Stimulated activated CD4-positive, alpha-beta T cell treated with anti-CD3 and anti-CD28 coated beads, Interleukin-2, amount 100 ng/mL, for 24 hours (primary cell): ENCODE results near the gene FAM20B.
A peak's percentile ranks its signal among the peaks of the same experiment; 100 is the strongest.
"Not testable (repeated sequence)": the region's sequence is repeated elsewhere in the genome, so short reads cannot be mapped to it uniquely, and the experiment has no call there.

Experiments used
- DNase-seq, 2 donors: peaks; one replicate each; pipeline ENCODE4 v3.0.0-alpha.2; 2020

FAM20B gene, protein sequence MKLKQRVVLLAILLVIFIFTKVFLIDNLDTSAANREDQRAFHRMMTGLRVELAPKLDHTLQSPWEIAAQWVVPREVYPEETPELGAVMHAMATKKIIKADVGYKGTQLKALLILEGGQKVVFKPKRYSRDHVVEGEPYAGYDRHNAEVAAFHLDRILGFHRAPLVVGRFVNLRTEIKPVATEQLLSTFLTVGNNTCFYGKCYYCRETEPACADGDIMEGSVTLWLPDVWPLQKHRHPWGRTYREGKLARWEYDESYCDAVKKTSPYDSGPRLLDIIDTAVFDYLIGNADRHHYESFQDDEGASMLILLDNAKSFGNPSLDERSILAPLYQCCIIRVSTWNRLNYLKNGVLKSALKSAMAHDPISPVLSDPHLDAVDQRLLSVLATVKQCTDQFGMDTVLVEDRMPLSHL

DNA sequence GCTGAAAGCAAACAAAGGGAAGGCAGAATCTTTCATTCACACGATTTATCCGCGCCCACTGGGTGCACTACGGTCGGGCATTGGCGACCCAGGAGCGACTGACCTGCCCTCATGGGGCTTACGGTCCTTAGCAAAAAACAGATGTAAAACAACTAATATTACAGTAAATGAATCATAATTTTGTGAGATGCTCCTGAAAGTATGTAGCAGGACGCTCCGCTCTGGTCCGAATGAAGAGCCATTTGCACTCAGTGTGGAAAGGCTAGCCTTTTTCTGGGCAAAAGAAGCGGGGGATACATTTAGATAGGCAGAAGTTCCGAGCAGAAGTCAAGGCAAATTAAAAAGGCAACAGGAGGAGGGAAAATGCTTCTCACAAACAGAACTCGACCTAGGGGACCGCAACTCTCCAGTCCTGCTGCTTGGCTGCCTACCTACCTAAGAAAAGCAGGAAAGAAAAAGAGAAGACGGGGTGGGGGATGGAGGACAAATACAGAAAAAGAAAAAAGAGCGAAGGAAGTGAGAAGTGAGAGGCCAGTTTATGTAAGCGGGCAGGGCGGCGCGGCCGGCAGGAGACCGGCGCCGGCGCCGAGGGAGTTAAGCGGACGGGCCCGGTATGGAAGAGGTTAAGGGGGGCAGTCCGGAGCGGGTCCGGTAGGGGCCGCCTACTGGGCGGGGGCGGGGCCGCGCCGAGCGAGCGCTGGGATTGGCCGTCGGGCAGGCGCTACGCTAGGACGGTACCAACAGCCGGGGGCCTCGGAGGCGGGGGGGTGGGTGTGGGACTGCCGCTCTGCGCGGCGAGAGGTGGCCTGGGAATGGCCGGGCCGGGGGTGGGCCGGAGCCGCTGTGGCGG is at the start of gene FAM20B:
Gene FAM20B (plus strand): TSS at position 770 of the 850 bp plus-strand sequence. CDS start 17,954 bp downstream, outside the sequence.
- peak; percentile 92 for DNase-seq

DNA sequence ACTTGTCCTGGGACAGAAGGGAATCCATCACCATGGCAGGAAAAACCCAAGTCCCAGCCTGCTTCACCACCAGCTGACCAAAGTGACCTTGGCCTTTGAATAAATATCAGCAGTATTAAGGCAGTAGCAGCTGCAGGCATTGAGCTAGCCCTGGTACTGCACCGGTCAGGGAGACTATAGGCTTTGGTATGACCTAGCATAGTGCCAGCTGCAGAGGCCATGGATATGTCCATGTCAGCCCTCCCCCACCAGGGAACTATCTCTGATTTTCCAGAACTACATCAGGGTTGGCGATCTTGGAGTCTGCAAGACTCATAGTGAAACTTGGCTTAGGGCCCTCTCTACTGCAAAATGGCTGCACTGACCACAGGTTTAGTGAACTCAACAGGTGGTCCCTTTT is 49.2 kb upstream of the FAM20B start:
- no peak for DNase-seq

DNA sequence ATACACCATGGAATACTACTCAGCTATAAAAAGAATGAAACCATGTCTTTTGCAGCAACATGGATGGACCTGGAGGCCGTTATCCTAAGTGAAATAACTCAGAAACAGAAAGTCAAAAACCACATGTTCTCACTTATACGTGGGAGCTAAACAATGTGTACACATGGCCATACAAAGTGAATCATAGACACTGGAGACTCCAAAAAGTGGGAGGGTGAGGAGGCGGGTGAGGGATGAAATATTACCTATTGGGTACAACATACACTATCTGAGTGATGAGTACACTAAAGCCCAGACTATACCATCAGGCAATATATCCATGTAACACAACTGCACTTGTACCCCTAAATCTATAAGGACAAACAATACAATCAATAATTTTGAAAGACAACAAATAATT is 39.5 kb upstream of the FAM20B start:
- DNase-seq: no peak

DNA sequence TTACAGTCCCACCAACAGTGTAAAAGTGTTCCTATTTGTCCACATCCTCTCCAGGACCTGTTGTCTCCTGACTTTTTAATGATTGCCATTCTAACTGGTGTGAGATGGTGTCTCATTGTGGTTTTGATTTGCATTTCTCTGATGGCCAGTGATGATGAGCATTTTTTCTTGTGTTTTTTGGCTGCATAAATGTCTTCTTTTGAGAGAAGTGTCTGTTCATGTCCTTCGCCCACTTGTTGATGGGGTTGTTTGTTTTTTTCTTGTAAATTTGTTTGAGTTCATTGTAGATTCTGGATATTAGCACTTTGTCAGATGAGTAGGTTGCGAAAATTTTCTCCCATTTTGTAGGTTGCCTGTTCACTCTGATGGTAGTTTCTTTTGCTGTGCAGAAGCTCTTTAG is 37.5 kb upstream of the FAM20B start:
- not testable (repeated sequence) for DNase-seq

- no peak for DNase-seq
Measured at GRCh38 chr1:178993559-178993958, 32.1 kb upstream of the FAM20B start.

DNA sequence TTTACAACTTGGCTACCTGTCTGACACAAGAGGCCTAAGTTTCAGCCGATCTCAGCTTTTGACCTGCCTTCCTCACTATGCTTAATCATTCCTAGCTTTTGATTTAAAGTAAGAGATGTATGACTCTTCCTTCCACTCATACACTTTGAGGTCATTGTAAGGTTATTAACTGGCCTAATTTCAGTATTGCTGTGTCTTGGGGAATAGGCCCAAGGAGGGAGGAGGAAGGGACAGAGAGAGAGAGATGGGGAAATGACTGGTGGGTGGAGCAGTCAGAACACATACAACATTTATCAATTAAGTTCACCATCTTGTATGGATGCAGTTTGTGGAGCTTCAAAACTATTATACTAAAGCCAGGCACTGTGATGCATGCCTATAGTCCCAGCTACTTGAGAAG is 28.3 kb upstream of the FAM20B start:
- no peak for DNase-seq

DNA sequence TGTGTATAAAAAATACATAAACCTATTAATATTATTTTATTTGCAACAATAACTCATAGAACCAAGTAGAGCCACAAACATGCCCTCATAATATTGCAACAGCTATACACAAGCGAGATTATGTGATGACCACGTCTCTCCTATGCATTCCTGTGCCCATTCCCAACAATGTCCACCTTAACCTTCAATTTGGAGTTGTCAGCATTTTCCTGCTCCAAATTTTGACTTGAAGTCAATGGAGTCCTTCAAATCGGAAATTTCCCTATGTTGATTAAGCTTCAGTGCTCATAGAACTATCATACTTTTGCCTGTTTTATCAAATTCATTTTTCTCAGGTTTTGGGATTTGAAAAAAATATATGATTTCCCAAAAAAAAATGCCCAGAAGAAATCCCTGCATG is 27.4 kb upstream of the FAM20B start:
- DNase-seq: no peak

GRCh38 chr1:178999061-178999460 is 26.6 kb upstream of the FAM20B start:
- DNase-seq: no peak

DNA sequence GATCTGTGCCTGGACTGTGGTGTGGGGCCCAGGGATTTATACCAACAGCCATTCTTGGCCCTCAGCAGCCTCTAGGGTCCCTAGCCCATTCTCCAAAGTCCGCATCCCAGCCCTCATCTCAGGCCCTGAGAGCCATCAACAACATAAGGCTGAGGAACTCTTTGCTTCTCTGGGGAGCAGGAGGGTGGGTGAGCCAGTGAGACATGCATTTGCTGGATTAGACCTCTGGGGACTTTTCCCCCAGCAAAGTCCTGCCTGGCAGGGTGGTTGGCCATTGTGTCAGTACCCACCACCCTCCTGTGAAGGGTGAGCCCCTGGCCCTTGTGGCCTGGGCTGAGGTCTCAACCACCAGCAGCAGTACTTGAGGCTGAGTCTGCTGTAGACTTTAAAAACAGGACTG is 24.2 kb upstream of the FAM20B start:
- no peak for DNase-seq

- DNase-seq: not testable (repeated sequence)
Measured at GRCh38 chr1:179002064-179002463, 23.6 kb upstream of the FAM20B start.

DNA sequence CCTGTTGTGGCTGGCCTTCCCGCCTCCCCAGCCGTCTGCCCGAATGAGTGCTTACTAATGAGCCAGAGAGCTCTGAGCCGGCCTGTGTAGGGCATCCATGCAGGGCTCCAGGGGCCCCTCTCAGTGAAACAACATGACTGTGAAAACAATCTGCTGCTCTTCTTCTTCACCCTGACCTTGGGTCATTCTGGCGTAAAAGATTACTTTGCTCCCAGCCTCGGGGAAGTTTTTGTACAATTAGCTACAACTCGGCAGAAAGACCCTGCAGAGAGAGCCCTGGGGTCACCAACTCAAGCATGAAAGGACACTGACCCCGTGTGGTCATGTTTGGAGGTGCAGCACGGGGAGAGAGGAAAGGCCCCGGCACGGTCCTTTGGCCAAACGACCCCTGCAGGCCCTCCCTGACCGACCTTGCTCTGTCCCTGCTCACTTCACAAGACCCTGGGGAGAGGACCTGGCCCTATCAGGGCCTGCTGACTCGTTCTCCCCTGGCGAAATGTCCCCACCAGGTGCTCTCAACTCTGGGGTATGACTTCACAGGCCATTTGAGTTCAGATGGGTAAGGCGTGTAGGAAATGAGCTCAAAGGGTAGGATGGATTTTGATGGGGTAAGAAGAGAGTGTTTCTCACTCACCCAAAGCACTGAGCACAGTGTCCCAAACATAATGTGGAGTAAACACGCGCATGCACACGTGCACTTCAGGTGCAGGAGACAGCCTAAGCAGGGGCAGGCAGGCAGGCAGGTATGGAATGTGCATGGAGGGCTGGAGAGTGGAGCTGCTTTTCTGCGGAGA is 22.9 kb upstream of the FAM20B start:
- DNase-seq: peak; percentile 77 to 78

GRCh38 chr1:179003512-179004066 is 22.1 kb upstream of the FAM20B start:
- DNase-seq: no peak

- no peak for DNase-seq
Measured at GRCh38 chr1:179007233-179007632, 18.5 kb upstream of the FAM20B start.

GRCh38 chr1:179010671-179011070 is 15.0 kb upstream of the FAM20B start:
- no peak for DNase-seq

DNA sequence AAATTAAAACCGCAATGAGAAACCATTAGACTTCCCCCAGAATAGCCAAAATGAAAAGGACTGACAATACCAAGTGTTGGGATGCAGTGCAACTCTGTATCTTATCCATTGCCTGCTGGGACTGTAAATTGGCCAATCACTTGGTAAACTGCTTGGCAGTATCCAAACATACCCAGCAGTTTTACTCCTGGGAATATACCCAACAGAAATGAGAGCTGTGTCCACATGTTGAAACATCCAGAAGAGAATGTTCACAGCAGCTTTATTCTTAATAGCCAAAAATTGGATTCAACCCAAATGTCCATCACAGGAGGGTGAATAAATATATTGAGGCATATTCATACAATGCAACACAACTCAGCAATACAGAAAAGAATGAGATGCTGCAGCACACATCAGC is 13.7 kb upstream of the FAM20B start:
- DNase-seq: no peak

DNA sequence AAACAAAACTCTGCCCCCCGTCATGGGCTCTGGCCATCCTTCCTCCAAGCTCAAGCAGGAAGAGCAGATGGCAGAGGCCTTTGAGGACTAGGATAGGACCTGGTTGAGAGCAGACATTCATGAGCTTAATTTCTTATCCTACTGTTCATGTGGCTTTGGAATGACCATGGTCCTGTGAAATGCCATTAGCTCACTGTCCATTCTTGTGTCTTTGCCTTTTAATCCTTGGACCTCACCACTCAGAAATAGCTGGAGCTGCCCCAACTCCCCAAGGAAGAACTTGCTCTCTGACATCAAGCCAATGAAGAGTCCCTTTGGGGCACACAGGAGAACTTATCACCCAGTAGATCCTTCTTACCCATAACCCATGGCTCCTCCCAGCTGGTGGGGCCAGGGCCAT is 11.6 kb upstream of the FAM20B start:
- DNase-seq: no peak

- DNase-seq: no peak
Measured at GRCh38 chr1:179015396-179015795, 10.3 kb upstream of the FAM20B start.

DNA sequence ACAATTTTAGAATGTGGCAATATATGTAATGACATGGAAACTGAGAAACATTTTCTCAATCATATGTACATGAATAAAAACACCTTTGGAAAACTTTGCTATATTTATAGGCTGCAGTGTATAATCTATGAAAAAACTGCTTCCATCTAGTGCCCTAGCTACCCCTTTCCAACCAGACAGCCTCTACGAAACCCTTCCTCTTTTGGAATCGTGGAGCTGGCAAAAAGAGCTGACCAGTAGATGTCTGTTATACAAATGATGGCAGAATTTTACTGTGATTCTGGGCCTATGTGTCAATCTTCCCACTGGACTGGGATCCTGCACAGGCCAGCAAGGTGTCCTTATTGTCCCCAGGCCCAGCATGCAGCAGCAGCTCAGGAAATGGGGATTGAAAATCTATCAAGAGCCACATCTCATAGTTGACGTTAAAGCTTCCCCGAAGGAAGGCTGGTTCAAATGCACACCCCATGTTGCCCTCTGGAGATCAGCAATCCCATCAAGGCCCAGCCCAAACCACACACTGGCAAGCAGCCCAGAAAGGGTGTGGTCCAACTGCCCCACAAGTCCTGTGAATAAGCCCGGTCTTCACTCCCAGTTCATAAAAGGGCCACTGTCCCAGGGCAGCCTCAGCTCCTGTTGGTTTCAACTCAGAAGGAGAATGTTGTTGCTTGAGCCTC is 8.8 kb upstream of the FAM20B start:
- DNase-seq: no peak

- no peak for DNase-seq
Measured at GRCh38 chr1:179017383-179018326, 8.0 kb upstream of the FAM20B start.

GRCh38 chr1:179021873-179022272 is 3.8 kb upstream of the FAM20B start:
- no peak for DNase-seq
